Keratinocyte (primary cell): ENCODE results near the gene LIN52. TPM values are rescaled to one million over a fixed set of nuclear protein-coding genes. Genes with fewer than 3 reads are reported as not detected.

Experiments
- DNase-seq: peaks from one replicate; pipeline ENCODE4 v3.0.0-alpha.2; 2011; ENCODE audit warnings: low read depth, missing footprints, low spot score
- FAIRE-seq: peaks from 2 replicates; lab custom pipeline; 2011; peaks lifted over from hg19 to GRCh38; lab: Jason Lieb, UNC
- H2AFZ ChIP-seq: 2 replicates; pipeline ENCODE4 v1.6.0; 2012; ENCODE audit warnings: low read length, control low read depth, inconsistent platforms; ENCODE audit not compliant: control insufficient read depth
- H3K27ac ChIP-seq: 2 replicates; pipeline ENCODE4 v1.5.1; 2011; ENCODE audit warnings: low read length; ENCODE audit not compliant: control insufficient read depth, insufficient read depth
- H3K27me3 ChIP-seq: 3 replicates; pipeline ENCODE4 v1.6.0; 2011; ENCODE audit warnings: low read length; ENCODE audit not compliant: control insufficient read depth, insufficient read depth; ENCODE audit errors: extremely low read depth
- H3K36me3 ChIP-seq, 2 experiments: 2 replicates in 1 of 2; 3 replicates in 1 of 2; pipeline ENCODE4 v1.5.1; 2011; ENCODE audit warnings: low read length in 2 of 2, mild to moderate bottlenecking in 1 of 2; ENCODE audit not compliant: control insufficient read depth in 2 of 2, insufficient read depth in 2 of 2; ENCODE audit errors: extremely low read depth in 1 of 2
- H3K4me1 ChIP-seq: 3 replicates; pipeline ENCODE4 v1.5.1; 2011; ENCODE audit warnings: low read length; ENCODE audit not compliant: control insufficient read depth, insufficient read depth; ENCODE audit errors: extremely low read depth
- H3K4me2 ChIP-seq: 3 replicates; pipeline ENCODE4 v1.6.0; 2011; ENCODE audit warnings: low read depth, low read length; ENCODE audit not compliant: control insufficient read depth, insufficient read depth; ENCODE audit errors: extremely low read depth
- H3K4me3 ChIP-seq, 3 experiments: fragments of 200-600 bp in 1 of 3; sonication (generic) in 1 of 3; 2 replicates in 2 of 3; 3 replicates in 1 of 3; pipeline ENCODE4 v1.5.1; 2011 to 2016; ENCODE audit warnings: low read length in 3 of 3, mild to moderate bottlenecking in 3 of 3, control low read depth in 2 of 3, inconsistent platforms in 1 of 3, low read depth in 1 of 3, mixed read lengths in 1 of 3, mixed run types in 1 of 3, moderate library complexity in 1 of 3; ENCODE audit not compliant: control insufficient read depth in 2 of 3, insufficient read depth in 2 of 3; ENCODE audit errors: extremely low read depth in 1 of 3
- H3K79me2 ChIP-seq: 2 replicates; pipeline ENCODE4 v1.6.0; 2012; ENCODE audit warnings: low read length; ENCODE audit not compliant: control insufficient read depth, insufficient read depth
- H3K9ac ChIP-seq: 3 replicates; pipeline ENCODE4 v1.6.0; 2011; ENCODE audit warnings: low read length; ENCODE audit not compliant: control insufficient read depth, insufficient read depth; ENCODE audit errors: extremely low read depth
- H3K9me1 ChIP-seq: 3 replicates; pipeline ENCODE4 v1.6.0; 2011; ENCODE audit warnings: low read length; ENCODE audit not compliant: control insufficient read depth, insufficient read depth; ENCODE audit errors: extremely low read depth
- H3K9me3 ChIP-seq: 2 replicates; pipeline ENCODE4 v1.5.1; 2012; ENCODE audit warnings: low read depth, low read length; ENCODE audit not compliant: control insufficient read depth
- H4K20me1 ChIP-seq: 3 replicates; pipeline ENCODE4 v1.6.0; 2011; ENCODE audit warnings: low read length; ENCODE audit not compliant: control insufficient read depth, insufficient read depth; ENCODE audit errors: extremely low read depth
- EZH2 ChIP-seq: IDR thresholded peaks from one replicate; pipeline ENCODE4 v1.6.1; 2012; ENCODE audit warnings: inconsistent platforms, mild to moderate bottlenecking, low read length, moderate library complexity
- dilution Hi-C: fragments of 300-500 bp; cut with MboI; formaldehyde crosslinking; loops from one replicate; pipeline ENCODE4 v1.7.0; 2020; ENCODE audit warnings: low sequenced_read_pairs; ENCODE audit not compliant: extremely low pct_ligation_motif_present
- polyA plus RNA-seq, 5 experiments: library from polyadenylated mRNA; depleted of rRNA in 3 of 5; stranded (reverse) in 3 of 5; stranded (forward) in 1 of 5; unstranded in 1 of 5; fragments of >200 nt; gene quantifications; 1 replicate in 1 of 5; 2 replicates in 3 of 5; 3 replicates in 1 of 5; pipeline versions ENCODE4 v1.2.1 to v1.2.3, GENCODE V29; 2011 to 2012; ENCODE audit warnings: missing spikeins in 2 of 5, low read depth in 1 of 5, low replicate concordance in 1 of 5
- TF ChIP-seq, protein P1 (sequence below), 3 experiments: IDR thresholded peaks in 1 of 3; conservative IDR thresholded peaks in 1 of 3; optimal IDR thresholded peaks in 1 of 3; 2 replicates in 2 of 3; 3 replicates in 1 of 3; pipeline versions ENCODE3 to v1.5.1; 2011; ENCODE audit warnings: low read length in 3 of 3, mild to moderate bottlenecking in 3 of 3, moderate library complexity in 2 of 3, control low read depth in 1 of 3, inconsistent platforms in 1 of 3; ENCODE audit not compliant: insufficient read depth in 2 of 3; ENCODE audit errors: extremely low read depth in 1 of 3

LIN52 gene
- polyA plus RNA-seq, 1 donor (not counting 4 experiments of a cell fraction or from before 2014, with no cell fraction given) = 6.8 TPM

DNA sequence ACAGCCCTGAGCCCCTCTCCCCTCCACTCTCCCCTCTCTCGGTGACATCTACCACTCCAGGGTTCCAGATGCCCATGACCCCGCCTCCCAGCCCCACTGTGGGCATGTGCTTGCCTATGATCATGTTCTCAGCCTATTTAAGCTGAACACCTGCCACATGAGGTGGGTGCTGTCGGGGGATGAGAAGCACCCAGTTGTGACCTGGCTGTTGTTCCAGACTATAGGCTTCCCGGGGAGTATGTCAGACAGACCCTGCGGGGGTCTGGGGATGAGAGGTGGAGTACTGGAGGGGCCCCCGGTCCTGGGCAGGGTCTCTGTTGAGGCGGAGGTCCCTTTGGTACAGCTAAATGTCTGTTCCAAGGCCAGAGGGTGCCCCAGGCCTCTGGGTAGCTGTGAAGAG is 160.5 kb downstream of the LIN52 start:
- FAIRE-seq (no peak), DNase-seq (no peak)
- peaks cover 78% of the 10 kb centered on the region for H3K27me3 ChIP-seq
- no peaks in the 10 kb centered on the region for H3K9me3 ChIP-seq
- H2AFZ ChIP-seq = no peak overlapping the region
- H3K4me3 ChIP-seq = no peak overlapping the region
- dilution Hi-C loops = no loop called here
- H3K36me3 ChIP-seq = no peaks in the 10 kb centered on the region
- no peak overlapping the region for H3K9ac ChIP-seq
- peaks cover 4% of the 10 kb centered on the region for H3K4me1 ChIP-seq
- no peak for TF ChIP-seq EZH2
- no peaks in the 10 kb centered on the region for H4K20me1 ChIP-seq
- H3K27ac ChIP-seq = no peak overlapping the region
- H3K4me2 ChIP-seq = no peak overlapping the region
- H3K79me2 ChIP-seq = no peaks in the 10 kb centered on the region
- no peaks in the 10 kb centered on the region for H3K9me1 ChIP-seq

DNA sequence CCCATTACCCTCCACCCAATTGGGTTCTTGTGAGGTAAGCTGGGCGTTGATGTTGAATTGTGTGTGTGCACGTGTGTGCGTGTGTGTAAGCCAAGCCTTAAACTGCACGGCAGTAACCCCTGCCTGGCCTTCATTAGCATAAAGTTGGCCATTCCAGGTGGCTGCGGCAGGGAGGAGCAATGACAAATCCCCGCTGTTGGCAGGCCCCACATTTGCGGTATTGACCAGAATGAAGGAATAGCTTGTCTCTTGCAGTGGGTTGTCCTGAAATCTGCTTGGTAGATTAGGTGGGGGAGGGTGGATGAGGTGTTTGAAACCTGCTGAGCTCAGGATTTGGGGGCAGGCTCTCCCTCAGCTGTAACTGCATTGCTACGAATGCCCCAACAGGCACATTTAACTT is 161.8 kb downstream of the LIN52 start:
- Histone ChIP-seq H3K27me3 (peaks cover 66% of the 10 kb centered on the region), H3K4me2 (no peak overlapping the region), H3K79me2 (no peaks in the 10 kb centered on the region), H3K4me3 (no peak overlapping the region), H3K36me3 (no peaks in the 10 kb centered on the region), H3K4me1 (no peaks in the 10 kb centered on the region), H3K9me1 (no peaks in the 10 kb centered on the region), H3K9ac (no peak overlapping the region), H4K20me1 (no peaks in the 10 kb centered on the region), H3K9me3 (no peaks in the 10 kb centered on the region), H3K27ac (no peak overlapping the region), H2AFZ (no peak overlapping the region)
- FAIRE-seq (no peak), DNase-seq (no peak)
- dilution Hi-C loops = no loop called here
- no peak for TF ChIP-seq EZH2
- TF ChIP-seq, protein P1, sequence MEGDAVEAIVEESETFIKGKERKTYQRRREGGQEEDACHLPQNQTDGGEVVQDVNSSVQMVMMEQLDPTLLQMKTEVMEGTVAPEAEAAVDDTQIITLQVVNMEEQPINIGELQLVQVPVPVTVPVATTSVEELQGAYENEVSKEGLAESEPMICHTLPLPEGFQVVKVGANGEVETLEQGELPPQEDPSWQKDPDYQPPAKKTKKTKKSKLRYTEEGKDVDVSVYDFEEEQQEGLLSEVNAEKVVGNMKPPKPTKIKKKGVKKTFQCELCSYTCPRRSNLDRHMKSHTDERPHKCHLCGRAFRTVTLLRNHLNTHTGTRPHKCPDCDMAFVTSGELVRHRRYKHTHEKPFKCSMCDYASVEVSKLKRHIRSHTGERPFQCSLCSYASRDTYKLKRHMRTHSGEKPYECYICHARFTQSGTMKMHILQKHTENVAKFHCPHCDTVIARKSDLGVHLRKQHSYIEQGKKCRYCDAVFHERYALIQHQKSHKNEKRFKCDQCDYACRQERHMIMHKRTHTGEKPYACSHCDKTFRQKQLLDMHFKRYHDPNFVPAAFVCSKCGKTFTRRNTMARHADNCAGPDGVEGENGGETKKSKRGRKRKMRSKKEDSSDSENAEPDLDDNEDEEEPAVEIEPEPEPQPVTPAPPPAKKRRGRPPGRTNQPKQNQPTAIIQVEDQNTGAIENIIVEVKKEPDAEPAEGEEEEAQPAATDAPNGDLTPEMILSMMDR (optimal IDR thresholded peaks at IDR 0.05 in 1 of 3, IDR thresholded peaks at IDR 0.05 in 1 of 3, conservative IDR thresholded peaks at IDR 0.05 in 1 of 3; ENCODE audit: extremely low read depth in 1 of 3, insufficient read depth in 2 of 3, low read length in 3 of 3) = no peak

DNA sequence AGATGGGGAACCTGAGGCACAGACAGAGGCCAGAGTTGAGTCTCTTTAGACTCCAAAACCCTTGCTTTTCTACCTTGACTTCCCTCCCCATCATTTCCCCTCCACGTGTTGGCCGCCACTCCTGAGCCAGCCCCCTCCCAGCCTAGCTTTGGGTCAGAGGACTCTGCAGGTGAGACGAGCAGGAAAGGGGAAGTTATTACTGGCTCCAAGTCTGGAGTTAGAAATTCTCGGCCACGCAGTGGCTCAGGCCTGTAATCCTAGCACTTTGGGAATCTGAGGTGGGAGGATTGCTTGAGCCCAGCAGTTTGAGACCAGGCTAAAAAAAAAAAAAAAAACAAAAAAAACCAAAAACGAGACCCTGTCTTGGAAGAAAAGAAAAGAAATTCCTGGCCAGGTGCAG is 163.3 kb downstream of the LIN52 start:
- Histone ChIP-seq H3K4me1 (no peaks in the 10 kb centered on the region), H3K79me2 (no peaks in the 10 kb centered on the region), H4K20me1 (no peaks in the 10 kb centered on the region), H3K27ac (no peak overlapping the region), H3K36me3 (no peaks in the 10 kb centered on the region), H2AFZ (no peak overlapping the region), H3K27me3 (peaks cover 55% of the 10 kb centered on the region), H3K4me2 (no peak overlapping the region), H3K4me3 (no peak overlapping the region), H3K9ac (no peak overlapping the region), H3K9me3 (no peaks in the 10 kb centered on the region), H3K9me1 (no peaks in the 10 kb centered on the region)
- FAIRE-seq (no peak), DNase-seq (no peak)
- dilution Hi-C loops = no loop called here
- TF ChIP-seq, protein P1 (optimal IDR thresholded peaks at IDR 0.05 in 1 of 3, IDR thresholded peaks at IDR 0.05 in 1 of 3, conservative IDR thresholded peaks at IDR 0.05 in 1 of 3; ENCODE audit: extremely low read depth in 1 of 3, insufficient read depth in 2 of 3, low read length in 3 of 3) = no peak
- TF ChIP-seq EZH2 = no peak
